ES-I3 (cell line): Measurements from ENCODE around the gene VWA5B1.
A peak's percentile ranks its signal among the peaks of the same experiment; 100 is the strongest.
"Not testable (repeated sequence)": the region's sequence is repeated elsewhere in the genome, so short reads cannot be mapped to it uniquely, and the experiment has no call there.

Experiments
- H3K36me3 ChIP-seq: 2 replicates; pipeline ENCODE4 v1.6.1; 2013; ENCODE audit warnings: mild to moderate bottlenecking, low read length, control low read depth, moderate library complexity; ENCODE audit not compliant: insufficient read depth
- H3K4me1 ChIP-seq: 2 replicates; pipeline ENCODE4 v1.6.1; 2013; ENCODE audit warnings: mild to moderate bottlenecking, control low read depth, low read length; ENCODE audit not compliant: insufficient read depth
- H3K9ac ChIP-seq: 2 replicates; pipeline ENCODE4 v1.6.1; 2013; ENCODE audit warnings: low read depth, mild to moderate bottlenecking, low read length, moderate library complexity
- H3K9me3 ChIP-seq: 2 replicates; pipeline ENCODE4 v1.6.1; 2013; ENCODE audit warnings: mild to moderate bottlenecking, low read length, moderate library complexity; ENCODE audit not compliant: control insufficient read depth, insufficient read depth

The VWA5B1 gene

GRCh38 chr1:20273716-20274115 lies 17.0 kb upstream of the VWA5B1 start:
- H3K9ac ChIP-seq, H3K9me3 ChIP-seq, H3K36me3 ChIP-seq, H3K4me1 ChIP-seq: not testable (repeated sequence)

- H3K9me3 ChIP-seq: peaks cover 4% of the 10 kb centered on the region; the same call in 1 of the 2 replicates
- H3K9ac ChIP-seq: no peak overlapping the region
- no peaks in the 10 kb centered on the region for H3K36me3 ChIP-seq
- peaks cover 8% of the 10 kb centered on the region; the same call in 1 of the 2 replicates for H3K4me1 ChIP-seq
These were observed 15.3 kb upstream of the VWA5B1 start for GRCh38 chr1:20275319-20275925.

GRCh38 chr1:20276485-20277159 lies 14.1 kb upstream of the VWA5B1 start:
- Histone ChIP-seq H3K36me3 (no peaks in the 10 kb centered on the region), H3K9me3 (no peaks in the 10 kb centered on the region), H3K9ac (no peak overlapping the region), H3K4me1 (peaks cover 8% of the 10 kb centered on the region; the same call in 1 of the 2 replicates)

- Histone ChIP-seq H3K4me1 (peaks cover 13% of the 10 kb centered on the region; the same call in 1 of the 2 replicates), H3K9ac (no peak overlapping the region), H3K9me3 (no peaks in the 10 kb centered on the region), H3K36me3 (no peaks in the 10 kb centered on the region)
These were observed 12.0 kb upstream of the VWA5B1 start for GRCh38 chr1:20278692-20279130.

GRCh38 chr1:20279509-20279908 lies 11.2 kb upstream of the VWA5B1 start:
- no peak overlapping the region for H3K9ac ChIP-seq
- H3K9me3 ChIP-seq: no peaks in the 10 kb centered on the region
- no peaks in the 10 kb centered on the region for H3K36me3 ChIP-seq
- H3K4me1 ChIP-seq: peaks cover 13% of the 10 kb centered on the region; the same call in 1 of the 2 replicates

GRCh38 chr1:20280341-20280740 lies 10.3 kb upstream of the VWA5B1 start:
- Histone ChIP-seq H3K9me3 (no peaks in the 10 kb centered on the region), H3K4me1 (peaks cover 13% of the 10 kb centered on the region; the same call in 1 of the 2 replicates), H3K9ac (no peak overlapping the region), H3K36me3 (no peaks in the 10 kb centered on the region)

GRCh38 chr1:20280906-20281305 lies 9.8 kb upstream of the VWA5B1 start:
- Histone ChIP-seq H3K4me1 (peaks cover 13% of the 10 kb centered on the region; the same call in 1 of the 2 replicates), H3K36me3 (no peaks in the 10 kb centered on the region), H3K9ac (no peak overlapping the region), H3K9me3 (no peaks in the 10 kb centered on the region)

GRCh38 chr1:20281801-20282200 lies 8.9 kb upstream of the VWA5B1 start:
- no peak overlapping the region for H3K9ac ChIP-seq
- H3K36me3 ChIP-seq: no peaks in the 10 kb centered on the region
- H3K9me3 ChIP-seq: no peaks in the 10 kb centered on the region
- peaks cover 13% of the 10 kb centered on the region; the same call in 1 of the 2 replicates for H3K4me1 ChIP-seq

GRCh38 chr1:20282533-20282932 lies 8.1 kb upstream of the VWA5B1 start:
- peaks cover 13% of the 10 kb centered on the region; the same call in 1 of the 2 replicates for H3K4me1 ChIP-seq
- H3K36me3 ChIP-seq: no peaks in the 10 kb centered on the region
- H3K9ac ChIP-seq: no peak overlapping the region
- no peaks in the 10 kb centered on the region for H3K9me3 ChIP-seq

- Histone ChIP-seq H3K36me3 (no peaks in the 10 kb centered on the region), H3K9me3 (no peaks in the 10 kb centered on the region), H3K9ac (no peak overlapping the region), H3K4me1 (peaks cover 7% of the 10 kb centered on the region; the same call in 1 of the 2 replicates)
These were observed 6.6 kb upstream of the VWA5B1 start for GRCh38 chr1:20284046-20284445.

- H3K9me3 ChIP-seq: no peaks in the 10 kb centered on the region
- H3K9ac ChIP-seq: no peak overlapping the region
- 0 out of 2 replicates have a peak, but pooled peaks cover 5% of the 10 kb centered on the region for H3K4me1 ChIP-seq
- H3K36me3 ChIP-seq: no peaks in the 10 kb centered on the region
These were observed 6.0 kb upstream of the VWA5B1 start for GRCh38 chr1:20284625-20285024.

- H3K36me3 ChIP-seq: no peaks in the 10 kb centered on the region
- H3K4me1 ChIP-seq: peaks cover 10% of the 10 kb centered on the region; the same call in 1 of the 2 replicates
- H3K9ac ChIP-seq: no peak overlapping the region
- H3K9me3 ChIP-seq: no peaks in the 10 kb centered on the region
These were observed 5.2 kb upstream of the VWA5B1 start for GRCh38 chr1:20285510-20285909.

- not testable (repeated sequence) for H3K9ac ChIP-seq, H3K36me3 ChIP-seq, H3K9me3 ChIP-seq
- peaks cover 11% of the 10 kb centered on the region; the same call in 1 of the 2 replicates for H3K4me1 ChIP-seq
These were observed 3.0 kb upstream of the VWA5B1 start for GRCh38 chr1:20287696-20288095.

GRCh38 chr1:20291645-20292084 lies 990 bp downstream of the VWA5B1 start:
- Histone ChIP-seq H3K9me3 (no peaks in the 10 kb centered on the region), H3K9ac (peak overlapping the region; percentile 22), H3K4me1 (peaks cover 11% of the 10 kb centered on the region; the same call in 1 of the 2 replicates), H3K36me3 (no peaks in the 10 kb centered on the region)

- no peaks in the 10 kb centered on the region for H3K9me3 ChIP-seq
- no peaks in the 10 kb centered on the region for H3K4me1 ChIP-seq
- H3K36me3 ChIP-seq: no peaks in the 10 kb centered on the region; the same call in 1 of the 2 replicates
- no peak overlapping the region for H3K9ac ChIP-seq
These were observed 8.0 kb downstream of the VWA5B1 start for GRCh38 chr1:20298626-20299025.
